H1 (cell line): ENCODE measurements around the gene ZFR. TPM values are rescaled to one million over a fixed set of nuclear protein-coding genes. Genes with fewer than 3 reads are reported as not detected.

Source experiments
- ASH2L ChIP-seq: fragments of 200-600, 300-600 bp; sonication (generic); IDR thresholded peaks from one replicate; pipeline ENCODE4 v1.7.1; 2017; ENCODE audit warnings: low read length
- ATF2 ChIP-seq: IDR thresholded peaks from 2 replicates; pipeline ENCODE4 v1.6.1; 2012; ENCODE audit warnings: low read length, inconsistent platforms
- ATF3 ChIP-seq: IDR thresholded peaks from 2 replicates; pipeline ENCODE4 v1.6.1; 2011; ENCODE audit warnings: low read depth, mild to moderate bottlenecking, low read length; ENCODE audit not compliant: insufficient read depth
- BRCA1 ChIP-seq: IDR thresholded peaks from 2 replicates; pipeline ENCODE4 v1.6.1; 2012; ENCODE audit warnings: low read depth, low read length, improper control_type of control experiment
- CHD7 ChIP-seq: fragments of 300-600 bp; sonication (generic); IDR thresholded peaks from 2 replicates; pipeline ENCODE4 v1.7.1; 2012; ENCODE audit warnings: low read length, moderate library complexity, mild to moderate bottlenecking, inconsistent platforms; ENCODE audit not compliant: insufficient replicate concordance
- GTF2F1 ChIP-seq: IDR thresholded peaks from 2 replicates; pipeline ENCODE4 v1.6.1; 2012; ENCODE audit warnings: low read depth, low read length, improper control_type of control experiment, borderline replicate concordance
- MAFK ChIP-seq: IDR thresholded peaks from 2 replicates; pipeline ENCODE4 v1.6.1; 2012; ENCODE audit warnings: low read depth, mild to moderate bottlenecking, improper control_type of control experiment, low read length
- NANOG ChIP-seq: IDR thresholded peaks from 2 replicates; pipeline ENCODE4 v1.6.1; 2011; ENCODE audit warnings: low read length, low read depth, mild to moderate bottlenecking, inconsistent platforms; ENCODE audit not compliant: insufficient read depth, poor library complexity, severe bottlenecking
- YY1 ChIP-seq: IDR thresholded peaks from 2 replicates; pipeline ENCODE4 v1.6.1; 2011; ENCODE audit warnings: low read depth, mild to moderate bottlenecking, low read length
- polyA plus RNA-seq, 7 experiments: library from polyadenylated mRNA; depleted of rRNA in 3 of 7; stranded (reverse) in 5 of 7; unstranded in 2 of 7; fragments of >200 nt in 5 of 7; fragments of 200-250 nt in 2 of 7; gene quantifications; 1 replicate in 5 of 7; 2 replicates in 1 of 7; 4 replicates in 1 of 7; pipeline versions ENCODE4 v1.2.1 to v1.2.3, GENCODE V29; 2011 to 2013; ENCODE audit warnings: missing spikeins in 2 of 7, mixed read lengths in 2 of 7
- total RNA-seq: library from RNA; stranded (reverse); fragmentation: NEBNext Ultra II Directional; extraction: Animal tissue kit (Norgen Biotek cat#: 25700); gene quantifications from 2 replicates; pipeline ENCODE4 v1.2.1, GENCODE V29; 2021

The ZFR gene
- total and polyA plus RNA-seq, 2 of the 8 experiments (the other 6 are each of a cell fraction or from before 2014, with no cell fraction given), result 68.8 to 92.7 TPM

- TF ChIP-seq CHD7, result no peak
- no peak for TF ChIP-seq YY1
- TF ChIP-seq BRCA1, result no peak
- TF ChIP-seq GTF2F1, result no peak
- TF ChIP-seq NANOG, result no peak
- no peak for TF ChIP-seq MAFK
- no peak for TF ChIP-seq ATF3
- no peak for TF ChIP-seq ATF2
- no peak for TF ChIP-seq ASH2L
These were observed 57.3 kb downstream of the ZFR start (continued) for GRCh38 chr5:32387211-32387610.
